GM18498 (cell line): ENCODE data around the gene GP1BB.

ENCODE experiments used
- ATAC-seq: cut with Tn5 transposase; IDR thresholded peaks from one replicate; pipeline ENCODE4 v1.9.1; 2021; ENCODE audit warnings: mild to moderate bottlenecking, moderate library complexity; ENCODE audit not compliant: unreplicated experiment

Gene GP1BB

DNA sequence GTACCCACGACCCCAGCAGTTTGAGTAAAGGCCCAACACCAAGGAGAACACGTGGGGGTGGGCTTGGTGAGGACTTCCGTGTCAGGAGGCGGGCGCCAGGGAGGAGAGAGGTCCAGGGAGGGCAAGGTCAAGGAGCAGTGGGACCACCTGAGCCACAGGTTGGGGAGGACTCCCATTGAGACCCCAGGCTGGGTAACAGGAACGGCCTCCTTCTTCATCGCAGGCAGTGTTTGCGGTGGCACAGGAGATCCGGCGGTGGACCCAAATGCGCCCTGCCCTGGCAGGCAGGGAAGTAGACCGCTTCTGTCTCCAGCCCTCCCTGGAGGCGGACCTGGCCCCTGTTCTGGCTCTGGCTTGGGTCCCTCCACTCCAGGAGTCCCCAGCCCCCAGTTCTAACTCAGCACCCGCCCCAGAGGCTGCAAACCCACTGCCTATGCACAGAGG, 31.4 kb downstream of the GP1BB start:
- ATAC-seq, result no peak

DNA sequence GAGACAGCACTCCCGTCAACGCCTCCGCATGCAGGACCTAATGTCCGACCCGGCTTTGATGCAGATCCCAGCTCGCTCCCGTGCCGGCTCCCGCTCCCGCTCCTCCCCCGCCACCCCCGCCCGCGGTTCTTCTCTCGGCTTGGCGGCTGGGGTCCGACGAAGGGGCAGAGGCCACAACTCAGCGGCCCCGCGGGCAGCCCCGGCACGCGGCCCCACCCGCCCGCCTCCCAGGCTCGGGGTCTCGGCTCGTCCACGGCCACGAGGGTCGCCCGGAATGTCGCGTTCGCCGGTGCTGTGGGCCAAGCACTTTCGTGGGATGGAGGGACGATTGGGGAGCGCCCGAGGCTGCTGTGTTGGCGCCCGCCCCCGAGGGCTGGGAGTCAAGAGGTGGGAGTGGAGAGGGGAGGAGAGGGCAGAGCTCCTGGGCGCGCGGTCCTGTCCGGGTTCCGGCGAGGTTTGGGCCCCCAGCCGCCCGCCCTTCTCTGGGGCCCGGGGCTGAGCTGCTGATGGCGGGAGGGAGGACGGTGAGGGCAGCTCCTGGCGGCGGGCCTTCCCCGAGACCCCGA, 31.9 kb downstream of the GP1BB start:
- ATAC-seq, result no peak

DNA sequence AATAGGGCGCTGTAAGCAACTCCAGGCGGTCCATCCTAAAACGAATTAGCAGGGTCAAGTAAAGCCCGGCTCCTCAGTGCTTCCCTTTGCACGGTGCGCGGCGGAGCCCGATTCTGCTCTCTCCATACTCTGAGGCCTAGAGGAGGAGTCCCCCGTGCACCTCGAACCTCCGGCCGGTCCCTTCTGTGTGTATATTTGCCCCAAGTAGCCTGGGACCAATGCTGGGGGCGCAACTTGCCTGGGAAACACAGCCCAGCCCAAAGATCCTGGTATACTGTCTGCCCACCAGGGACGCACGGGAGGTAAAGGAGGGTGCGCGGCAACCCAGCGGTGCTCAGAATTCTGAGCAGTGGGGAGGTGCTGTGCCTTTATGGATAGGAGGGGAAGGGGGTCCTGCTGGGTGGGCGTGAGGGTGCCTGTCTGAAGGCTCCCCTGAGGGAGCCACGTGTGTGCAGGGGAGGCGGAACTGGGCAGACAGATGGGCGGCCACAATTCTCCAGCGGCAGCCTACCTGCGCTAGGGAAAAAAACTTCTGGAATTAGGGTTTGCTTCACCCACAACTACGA, 32.5 kb downstream of the GP1BB start:
- no peak for ATAC-seq

DNA sequence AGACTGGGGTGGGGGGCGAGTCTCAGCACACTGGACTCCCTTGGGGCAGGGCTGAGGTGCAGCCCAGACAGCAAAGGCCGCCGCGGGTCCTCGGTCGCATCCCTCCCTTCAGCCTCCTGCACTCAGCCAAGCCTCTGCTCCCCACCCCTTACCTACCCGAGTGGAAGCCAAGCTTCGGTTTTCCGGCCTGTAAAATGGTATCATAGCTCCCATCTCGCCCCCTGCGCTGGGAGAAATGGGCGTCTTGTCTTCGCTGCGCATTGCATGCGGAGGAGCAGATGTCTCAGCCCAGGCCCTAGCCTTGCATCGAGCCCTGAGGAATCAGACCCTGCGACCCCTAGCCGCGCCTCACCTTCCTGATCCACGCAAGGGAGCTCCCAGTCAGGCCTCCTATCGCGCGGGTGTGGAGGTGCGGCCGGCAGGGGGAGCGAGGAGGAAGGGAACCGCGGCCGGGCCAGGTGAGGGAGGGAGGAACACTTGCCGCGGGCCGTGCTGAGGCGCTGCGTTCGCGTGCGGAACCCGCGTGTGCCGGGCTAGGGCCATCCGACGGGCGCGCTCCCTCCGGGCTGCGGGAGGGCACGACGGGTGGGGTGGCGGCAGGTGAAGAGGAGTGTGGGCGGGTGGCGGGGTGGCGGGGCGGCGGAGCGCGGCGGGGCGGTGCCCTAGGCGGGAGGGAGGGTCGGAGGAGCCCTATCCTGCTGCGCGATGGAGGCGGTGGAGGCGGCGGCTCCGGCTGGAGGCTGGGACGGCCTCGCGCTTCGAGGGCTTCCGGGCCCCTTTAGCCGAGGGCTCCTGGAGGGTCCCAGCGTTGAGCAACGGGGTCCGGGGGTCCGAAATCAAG, 33.2 kb downstream of the GP1BB start:
- ATAC-seq, result no peak

DNA sequence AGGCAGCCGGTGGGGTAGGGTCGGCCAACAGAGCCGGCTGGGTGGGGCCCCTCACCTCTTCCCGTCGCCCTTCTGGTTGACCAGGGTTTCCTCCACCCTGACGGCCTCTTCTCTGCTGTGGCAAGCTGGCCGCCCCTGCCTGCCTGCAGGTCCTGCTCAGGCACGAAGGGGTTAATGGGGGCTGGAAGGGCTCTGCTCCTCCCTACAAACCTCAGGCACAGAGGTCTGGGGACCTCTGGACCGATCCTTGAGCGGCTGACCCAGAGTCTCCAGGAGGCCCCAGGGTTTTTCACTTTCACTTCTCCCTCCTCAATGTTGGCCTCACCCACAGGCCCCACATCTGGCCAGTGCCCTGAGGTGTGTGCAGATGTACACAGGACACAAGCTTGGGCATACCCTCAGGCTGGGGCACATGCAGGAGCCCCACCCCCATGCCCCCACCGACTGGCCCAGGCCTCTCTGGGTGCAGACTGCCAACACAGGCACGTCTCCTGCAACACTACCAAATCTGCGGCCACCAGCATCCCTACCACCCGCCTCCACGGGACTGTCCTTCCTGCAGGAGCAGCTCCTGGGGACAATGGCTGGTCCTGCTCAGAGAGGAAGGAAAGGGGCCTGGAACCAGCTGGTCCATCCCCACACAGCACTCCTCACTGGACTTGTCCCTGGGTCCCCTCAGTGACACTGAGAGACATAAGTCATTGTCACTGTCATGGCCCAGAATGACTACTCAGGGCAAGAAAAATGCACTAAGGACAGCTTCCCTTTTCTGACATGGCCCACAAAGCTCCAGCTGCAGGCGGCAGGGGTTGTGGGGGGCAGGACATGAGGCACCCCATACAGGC, 34.0 kb downstream of the GP1BB start:
- ATAC-seq, result no peak

DNA sequence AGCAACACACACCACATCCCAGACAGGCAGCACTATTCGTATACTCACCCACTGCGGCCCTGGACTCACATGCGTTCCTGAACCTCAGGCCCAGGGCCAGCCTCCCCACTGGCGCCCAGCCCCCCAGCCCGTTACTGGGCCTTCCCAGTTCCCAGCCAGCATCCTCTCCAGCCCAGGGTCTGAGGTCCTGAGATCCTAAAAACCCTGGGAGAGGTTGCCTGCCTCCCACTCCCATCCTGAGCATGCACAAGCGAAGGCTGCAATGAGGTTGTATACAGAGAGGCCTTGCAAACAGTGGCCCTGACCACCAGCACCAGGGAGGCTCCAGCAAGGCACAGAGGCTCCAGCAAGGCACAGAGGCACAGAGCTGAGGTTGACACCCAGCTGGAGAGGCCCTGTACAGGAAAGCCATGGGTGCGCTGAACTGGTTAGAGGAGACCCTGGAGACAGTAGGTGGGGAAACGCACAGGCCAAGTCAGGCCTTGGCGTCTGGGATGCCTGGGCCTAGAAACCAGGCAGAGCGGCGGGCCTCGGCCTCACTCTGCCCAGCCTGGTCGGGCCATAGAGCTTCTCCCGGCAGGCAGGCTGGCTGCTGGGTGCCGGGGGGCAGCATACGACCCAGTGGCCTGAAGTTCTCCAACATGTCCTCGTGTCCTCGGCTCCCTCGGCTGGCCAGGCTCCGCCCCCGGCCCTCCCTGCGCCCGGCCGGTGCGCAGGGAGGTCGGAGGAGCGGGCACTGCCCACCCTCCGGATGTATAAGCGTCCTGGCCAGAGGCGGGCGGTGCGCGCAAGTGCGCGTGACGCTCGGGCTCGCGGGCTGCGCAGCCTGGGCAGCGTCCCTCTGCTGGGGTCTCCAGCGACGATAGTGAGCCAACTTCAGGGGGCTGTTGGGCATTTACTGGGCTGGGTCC, 34.9 kb downstream of the GP1BB start:
- no peak for ATAC-seq

DNA sequence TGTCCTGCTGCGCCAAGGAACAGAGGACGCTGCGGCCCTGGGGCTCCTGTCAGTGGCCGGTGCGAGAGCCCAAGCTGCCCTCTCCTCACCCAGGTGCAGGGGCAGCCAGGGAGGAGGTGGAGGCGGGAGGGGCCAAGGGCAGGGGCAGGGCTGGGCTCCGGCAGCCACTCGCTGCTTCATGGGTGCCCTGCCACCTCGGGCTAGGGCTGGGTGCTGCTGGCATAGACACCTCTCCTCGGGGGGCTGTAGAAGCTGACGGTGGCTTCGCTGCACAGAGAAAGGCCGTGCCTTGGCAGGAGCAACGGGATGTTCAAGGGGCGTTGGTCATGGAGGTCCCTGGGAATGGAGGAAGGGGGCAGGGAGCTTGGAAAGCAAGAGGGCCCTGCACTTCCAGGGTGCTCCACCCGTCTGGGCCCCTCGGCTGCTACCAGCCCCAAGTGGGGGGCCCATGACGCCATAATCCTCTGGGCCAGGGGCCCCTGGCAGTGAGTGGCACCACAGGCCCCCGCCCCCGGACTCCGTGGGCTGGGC, 35.6 kb downstream of the GP1BB start:
- ATAC-seq, result no peak

DNA sequence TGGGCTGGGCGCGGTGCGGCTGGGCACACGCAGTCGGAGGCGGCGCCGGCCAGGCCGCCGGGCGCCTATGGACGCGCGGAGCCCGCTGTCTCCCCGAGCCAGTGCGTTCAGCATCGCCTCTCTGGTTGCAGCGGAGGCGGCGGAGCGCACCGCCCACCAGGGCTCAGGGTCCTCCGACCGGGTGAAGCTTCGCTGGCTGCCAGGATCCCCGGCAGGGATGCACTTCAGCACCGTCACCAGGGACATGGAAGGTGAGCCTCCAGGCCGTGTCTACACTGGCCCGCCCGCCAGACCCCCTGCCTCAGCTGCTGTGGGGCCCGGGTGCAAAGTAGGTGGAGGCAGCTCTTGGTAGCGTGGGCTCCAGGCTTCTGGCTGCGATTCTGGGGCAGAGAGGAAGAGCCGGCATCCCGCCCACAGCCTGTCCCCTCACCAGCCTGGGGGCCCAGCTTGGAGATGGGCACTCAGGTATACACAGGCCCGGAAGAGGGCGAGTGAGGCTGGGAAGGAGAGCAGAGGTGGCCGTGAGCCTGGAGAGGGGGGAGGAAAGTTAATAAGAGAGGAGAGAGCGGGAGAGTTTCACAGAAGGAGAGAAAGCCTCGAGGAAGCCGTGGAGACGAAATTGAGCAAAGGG, 36.2 kb downstream of the GP1BB start:
- ATAC-seq, result no peak

DNA sequence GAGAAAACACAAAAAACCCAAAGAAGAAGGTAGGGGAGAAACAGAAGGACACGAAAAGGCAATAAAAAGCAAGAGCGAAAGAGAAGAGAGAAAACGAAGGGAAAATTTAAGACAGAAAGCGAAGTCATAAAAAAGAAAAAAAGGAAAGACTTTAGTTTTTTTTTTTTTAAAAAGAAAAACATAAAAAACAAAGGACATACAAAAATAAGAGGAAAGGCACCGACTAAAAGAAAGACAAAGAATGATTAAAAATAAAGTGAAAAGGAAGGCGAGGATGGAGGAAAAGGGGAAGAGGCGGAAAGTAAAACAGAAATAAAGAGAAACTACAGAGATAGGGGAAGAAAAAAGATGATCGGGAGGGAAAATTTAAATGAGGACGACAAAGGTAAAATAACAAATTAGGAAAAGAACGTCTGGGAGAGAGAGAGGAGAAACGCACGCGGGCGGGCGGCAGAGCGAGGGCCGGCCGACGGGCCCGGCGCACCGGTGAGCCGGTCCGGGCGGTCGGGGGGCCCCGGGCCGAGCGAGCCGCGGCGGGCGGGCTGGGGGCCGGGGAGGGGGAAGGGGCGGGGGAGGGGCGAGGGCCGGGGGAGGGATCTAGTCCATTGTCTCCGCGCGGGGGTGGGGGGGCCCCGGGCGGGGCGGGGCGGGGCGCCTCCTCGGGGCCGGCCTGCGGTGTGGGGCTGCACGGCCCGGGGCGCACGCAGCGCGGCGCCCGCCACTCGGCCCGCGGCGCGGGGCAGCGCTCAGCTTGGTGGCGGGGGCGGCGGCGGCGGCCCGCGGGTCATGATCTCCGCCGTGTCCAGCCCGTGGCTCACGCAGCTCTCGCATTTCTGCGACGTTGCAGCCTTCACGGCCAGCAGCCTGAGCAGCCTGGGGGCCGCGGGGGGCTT, 37.0 kb downstream of the GP1BB start, which contains the start of gene TBX1:
Gene TBX1, plus strand, starts transcription at position 721 of the 893 bp plus-strand sequence. Its CDS starts 66 bp downstream, at position 787.
- ATAC-seq, result no peak

DNA sequence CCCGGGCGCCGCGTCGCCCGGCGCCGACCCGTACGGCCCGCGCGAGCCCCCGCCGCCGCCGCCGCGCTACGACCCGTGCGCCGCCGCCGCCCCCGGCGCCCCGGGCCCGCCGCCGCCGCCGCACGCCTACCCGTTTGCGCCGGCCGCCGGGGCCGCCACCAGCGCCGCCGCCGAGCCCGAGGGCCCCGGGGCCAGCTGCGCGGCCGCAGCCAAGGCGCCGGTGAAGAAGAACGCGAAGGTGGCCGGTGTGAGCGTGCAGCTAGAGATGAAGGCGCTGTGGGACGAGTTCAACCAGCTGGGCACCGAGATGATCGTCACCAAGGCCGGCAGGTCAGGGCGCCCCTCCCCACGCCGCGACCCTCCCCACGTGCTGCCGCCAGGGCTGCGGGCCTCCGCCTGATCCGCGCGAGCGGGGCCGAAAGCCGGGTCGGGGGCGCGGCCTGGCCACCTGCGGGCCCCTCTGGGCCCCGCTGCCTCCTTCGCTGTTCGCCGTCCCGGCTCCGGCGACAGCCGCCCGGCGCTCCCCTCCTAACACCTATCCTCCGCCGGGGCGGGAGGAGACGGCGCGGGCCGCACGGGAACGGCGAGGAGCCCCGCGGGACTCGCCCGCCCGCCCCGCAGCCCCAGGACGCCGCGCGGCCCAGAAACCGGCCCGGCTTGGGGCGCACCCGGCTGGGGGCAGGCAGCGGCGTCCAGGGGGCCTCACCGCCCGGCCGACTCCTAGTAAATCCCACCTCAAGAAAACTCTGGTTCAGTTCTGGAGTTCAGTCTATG, 37.8 kb downstream of the GP1BB start:
- ATAC-seq, result no peak

DNA sequence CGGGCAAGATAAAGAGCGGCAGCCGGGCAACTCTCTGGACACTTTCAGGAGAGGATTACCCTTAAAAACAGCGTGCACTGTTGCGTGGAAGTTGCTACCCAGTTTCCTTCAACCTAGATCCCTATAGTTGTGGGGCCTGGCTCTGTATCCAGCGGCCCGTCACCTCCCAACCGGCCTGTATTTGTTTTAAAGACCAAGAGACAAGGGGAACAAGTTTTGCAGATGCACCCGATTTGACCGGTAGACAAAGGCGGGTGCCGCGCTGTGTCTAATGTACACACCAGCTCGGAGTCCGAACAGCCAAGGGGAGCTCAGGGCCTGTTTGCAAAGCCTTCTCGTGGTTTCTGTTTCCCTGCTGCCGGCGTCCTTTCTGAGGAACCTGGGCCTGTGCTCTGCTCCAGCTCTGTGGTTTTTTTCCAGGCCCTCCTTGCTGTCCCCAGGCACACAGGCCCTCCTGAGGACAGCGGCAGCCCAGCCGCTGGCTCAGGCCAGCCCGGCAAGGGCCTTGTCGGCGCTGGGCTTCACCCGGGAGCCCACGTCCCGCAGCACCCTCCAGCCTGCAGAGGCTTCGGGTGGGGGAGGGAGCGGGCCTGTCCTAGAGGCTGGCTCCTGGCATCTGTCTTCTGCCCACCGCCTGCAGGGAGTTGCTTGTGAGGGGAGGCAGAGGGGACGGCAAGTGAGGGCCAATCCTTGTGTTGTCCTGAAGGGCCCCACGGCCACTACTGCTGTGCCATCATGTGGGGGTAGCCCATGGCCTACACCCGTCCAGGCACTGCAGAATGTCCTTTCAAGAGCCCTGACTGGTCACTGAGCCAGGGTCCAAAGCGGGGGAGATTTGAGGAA, 38.6 kb downstream of the GP1BB start:
- ATAC-seq, result no peak

DNA sequence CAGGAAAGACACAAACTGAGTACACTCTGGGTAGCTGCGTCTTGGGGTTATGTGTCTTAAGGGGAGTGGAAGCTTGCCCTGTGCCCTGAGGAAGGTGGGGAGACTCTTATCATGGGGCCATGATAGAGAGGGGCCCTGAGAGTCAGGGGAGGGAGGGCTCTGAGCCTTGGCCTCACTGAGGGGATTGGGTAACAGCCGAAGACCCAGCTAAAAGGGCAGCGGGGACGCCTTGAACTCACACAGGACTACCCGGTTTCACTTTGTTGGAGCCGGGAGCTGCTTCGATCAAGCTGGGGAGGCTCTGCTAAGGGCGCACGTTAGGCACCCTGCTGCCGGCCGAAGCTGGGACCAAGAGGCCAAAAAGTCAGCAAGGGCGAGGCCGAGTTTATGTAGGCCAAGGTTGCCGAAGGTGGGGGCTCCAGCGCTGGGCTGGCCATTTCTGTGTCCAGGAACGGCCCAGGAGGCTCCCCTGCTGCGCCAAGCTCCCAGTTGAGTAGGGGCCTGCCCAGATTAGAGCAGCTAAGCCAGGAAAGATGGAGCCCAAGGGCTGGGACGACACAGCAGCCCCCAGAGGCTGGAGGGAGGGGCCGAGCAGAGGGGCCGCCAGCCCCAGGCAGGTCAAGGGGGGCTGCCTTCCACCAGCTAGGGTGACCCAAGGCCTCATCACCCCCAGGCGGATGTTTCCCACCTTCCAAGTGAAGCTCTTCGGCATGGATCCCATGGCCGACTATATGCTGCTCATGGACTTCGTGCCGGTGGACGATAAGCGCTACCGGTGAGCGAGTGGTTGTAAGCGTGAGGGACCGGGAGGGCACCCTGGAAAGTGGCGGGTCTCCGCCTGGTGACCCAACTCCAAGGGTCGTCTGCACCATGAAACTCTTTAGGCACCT, 39.5 kb downstream of the GP1BB start:
- ATAC-seq, result no peak

DNA sequence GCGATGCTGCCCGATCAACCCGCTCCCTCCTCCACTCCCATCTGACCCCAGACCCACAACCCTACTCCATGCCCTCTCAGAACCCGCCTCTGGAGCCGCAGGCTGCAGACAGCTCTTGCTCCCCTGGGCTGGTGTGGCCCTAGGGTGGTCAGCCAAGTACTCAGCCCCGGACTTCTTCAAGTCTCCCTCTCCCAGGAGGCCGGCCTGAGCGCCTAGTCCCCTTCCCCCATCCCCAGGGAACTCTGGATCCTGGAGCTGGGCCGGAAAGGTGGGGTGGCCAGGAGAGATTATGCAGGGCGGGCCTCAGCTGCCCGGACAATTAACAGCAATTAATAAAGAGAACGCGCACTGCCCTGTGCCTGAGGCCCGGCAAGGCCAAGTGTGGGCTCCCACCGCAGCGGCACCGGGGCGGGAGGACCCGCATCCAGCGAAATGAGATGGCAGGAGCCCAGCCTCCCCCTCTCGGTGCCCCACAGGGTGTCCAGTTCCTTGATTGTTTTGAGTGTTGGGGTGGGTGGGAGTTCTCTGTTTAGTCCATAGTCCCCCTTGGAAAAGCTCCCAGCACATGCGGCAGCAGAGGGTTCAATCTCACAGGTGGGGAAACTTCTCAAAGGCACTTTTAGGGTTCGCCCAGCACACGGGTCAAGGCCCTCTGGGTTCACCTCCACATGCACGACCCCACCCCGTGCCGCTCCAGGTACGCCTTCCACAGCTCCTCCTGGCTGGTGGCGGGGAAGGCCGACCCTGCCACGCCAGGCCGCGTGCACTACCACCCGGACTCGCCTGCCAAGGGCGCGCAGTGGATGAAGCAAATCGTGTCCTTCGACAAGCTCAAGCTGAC, 40.3 kb downstream of the GP1BB start:
- ATAC-seq, result no peak

DNA sequence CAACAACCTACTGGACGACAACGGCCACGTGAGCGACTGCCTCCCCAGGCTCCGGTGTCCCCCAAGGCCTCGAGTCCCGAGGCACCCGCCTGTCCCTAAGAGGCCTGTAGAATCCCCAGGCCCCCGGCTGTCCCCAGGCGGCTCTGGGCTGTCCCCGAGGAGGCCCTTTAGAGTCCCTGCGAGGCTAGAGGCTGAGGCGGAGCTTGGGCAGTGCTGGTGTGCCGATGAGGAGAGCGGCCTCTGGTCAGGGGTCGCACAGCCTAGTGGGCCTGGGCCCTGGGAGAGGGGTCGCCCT, 40.9 kb downstream of the GP1BB start:
- ATAC-seq, result no peak
